HG03521 (cell line): ENCODE data around the gene NGEF.

ENCODE experiments used
- ATAC-seq: cut with Tn5 transposase; IDR thresholded peaks from one replicate; pipeline ENCODE4 v1.9.1; 2021; ENCODE audit warnings: mild to moderate bottlenecking, moderate library complexity; ENCODE audit not compliant: unreplicated experiment

Gene NGEF

GRCh38 chr2:232874677-232875223 lies 138.3 kb downstream of the NGEF start:
- ATAC-seq = no peak

- ATAC-seq = no peak
Measured at GRCh38 chr2:232873909-232874641, 139.0 kb downstream of the NGEF start.

- ATAC-seq = no peak
Measured at GRCh38 chr2:232873292-232873908, 139.7 kb downstream of the NGEF start.

- no peak for ATAC-seq
Measured at GRCh38 chr2:232872826-232873225, 140.2 kb downstream of the NGEF start.

GRCh38 chr2:232871835-232872736 lies 141.0 kb downstream of the NGEF start:
- ATAC-seq = no peak

GRCh38 chr2:232871418-232871834 lies 141.6 kb downstream of the NGEF start:
- no peak for ATAC-seq

GRCh38 chr2:232870766-232871371 lies 142.2 kb downstream of the NGEF start:
- ATAC-seq = no peak

GRCh38 chr2:232870018-232870765 lies 142.9 kb downstream of the NGEF start, which contains the start of gene SNORC:
SNORC (plus strand) TSS chr2:232870264; CDS start chr2:232870342, 78 bp downstream.
- no peak for ATAC-seq

- no peak for ATAC-seq
Measured at GRCh38 chr2:232869138-232870017, 143.7 kb downstream of the NGEF start.

GRCh38 chr2:232866104-232866503 lies 147.0 kb downstream of the NGEF start:
- no peak for ATAC-seq

GRCh38 chr2:232865165-232865564 lies 147.9 kb downstream of the NGEF start:
- ATAC-seq = no peak

- ATAC-seq = no peak
Measured at GRCh38 chr2:232863996-232864395, 149.1 kb downstream of the NGEF start.

GRCh38 chr2:232861353-232861752 lies 151.7 kb downstream of the NGEF start:
- ATAC-seq = no peak

GRCh38 chr2:232860593-232861241 lies 152.3 kb downstream of the NGEF start:
- ATAC-seq = no peak

GRCh38 chr2:232859385-232859916 lies 153.6 kb downstream of the NGEF start:
- no peak for ATAC-seq

- no peak for ATAC-seq
Measured at GRCh38 chr2:232857158-232857563, 155.9 kb downstream of the NGEF start.

GRCh38 chr2:232854082-232854481 lies 159.0 kb downstream of the NGEF start:
- no peak for ATAC-seq

- ATAC-seq = no peak
Measured at GRCh38 chr2:232852676-232853075, 160.4 kb downstream of the NGEF start.
